ENCODE measurements around the gene FBXO27. TPM values are rescaled to one million over a fixed set of nuclear protein-coding genes. Genes with fewer than 3 reads are reported as not detected.

FBXO27 gene
- polyA plus RNA-seq, 3 donors: not detected

- Histone ChIP-seq H3K79me2 (ENCODE audit: insufficient read depth, low read length) (no peaks in the 10 kb centered on the region), H3K36me3 (replicated peaks in 1 of 2; ENCODE audit: control insufficient read depth in 1 of 2, insufficient read depth in 2 of 2, low read length in 2 of 2) (no peaks in the 10 kb centered on the region), H3K9me3 (replicated peaks in 1 of 2; ENCODE audit: control insufficient read depth in 1 of 2, insufficient read depth in 1 of 2, low read length in 2 of 2) (no peaks in the 10 kb centered on the region), H3K4me2 (replicated peaks; ENCODE audit: extremely low read depth, low read length, poor library complexity, severe bottlenecking) (no peak overlapping the region), H3K4me3 (replicated peaks in 1 of 3; ENCODE audit: low read depth in 2 of 3, low read length in 3 of 3) (no peak overlapping the region), H3K9ac (ENCODE audit: insufficient read depth, low read length, poor library complexity, severe bottlenecking) (no peak overlapping the region), H3K27ac (ENCODE audit: low read depth in 1 of 2, low read length in 2 of 2) (no peak overlapping the region), H3K4me1 (ENCODE audit: control insufficient read depth in 1 of 2, insufficient read depth in 2 of 2, low read length in 2 of 2) (no peaks in the 10 kb centered on the region), H3K27me3 (ENCODE audit: control insufficient read depth in 2 of 2, insufficient read depth in 2 of 2, low read length in 2 of 2) (no peaks in the 10 kb centered on the region), H2AFZ (ENCODE audit: insufficient read depth, low read depth, low read length, poor library complexity, severe bottlenecking) (no peak overlapping the region), H4K20me1 (ENCODE audit: insufficient read depth, low read length) (no peaks in the 10 kb centered on the region)
- intact Hi-C loops (cut with micrococcal nuclease): no loop called here
- Mint-ChIP-seq H3K9me3 (peaks cover 0 to 11% (median 0%) of the 10 kb centered on the region in 7 donors), H3K27ac (no peak overlapping the region), H3K36me3 (no peaks in the 10 kb centered on the region), H3K4me3 (no peak overlapping the region), H3K27me3 (ENCODE audit: low read depth in 3 of 3) (peaks cover under 1 to 7% (median 6%) of the 10 kb centered on the region in 3 donors), H3K4me1 (no peaks in the 10 kb centered on the region)
- no peak for TF ChIP-seq CTCF (IDR thresholded peaks at IDR 0.05)
- no peak for DNase-seq
These were observed 27.0 kb upstream of the FBXO27 start for GRCh38 chr19:39059302-39059701.

GRCh38 chr19:39057615-39058014 is 25.3 kb upstream of the FBXO27 start:
- Histone ChIP-seq H3K79me2 (ENCODE audit: insufficient read depth, low read length) (no peaks in the 10 kb centered on the region), H4K20me1 (ENCODE audit: insufficient read depth, low read length) (no peaks in the 10 kb centered on the region), H3K4me2 (replicated peaks; ENCODE audit: extremely low read depth, low read length, poor library complexity, severe bottlenecking) (no peak overlapping the region), H3K27me3 (ENCODE audit: control insufficient read depth in 2 of 2, insufficient read depth in 2 of 2, low read length in 2 of 2) (no peaks in the 10 kb centered on the region), H3K9me3 (replicated peaks in 1 of 2; ENCODE audit: control insufficient read depth in 1 of 2, insufficient read depth in 1 of 2, low read length in 2 of 2) (no peaks in the 10 kb centered on the region), H3K9ac (ENCODE audit: insufficient read depth, low read length, poor library complexity, severe bottlenecking) (no peak overlapping the region), H3K27ac (ENCODE audit: low read depth in 1 of 2, low read length in 2 of 2) (no peak overlapping the region), H3K36me3 (replicated peaks in 1 of 2; ENCODE audit: control insufficient read depth in 1 of 2, insufficient read depth in 2 of 2, low read length in 2 of 2) (no peaks in the 10 kb centered on the region), H3K4me1 (ENCODE audit: control insufficient read depth in 1 of 2, insufficient read depth in 2 of 2, low read length in 2 of 2) (no peaks in the 10 kb centered on the region), H2AFZ (ENCODE audit: insufficient read depth, low read depth, low read length, poor library complexity, severe bottlenecking) (no peak overlapping the region), H3K4me3 (replicated peaks in 1 of 3; ENCODE audit: low read depth in 2 of 3, low read length in 3 of 3) (no peak overlapping the region)
- intact Hi-C loops (cut with micrococcal nuclease): no loop called here
- DNase-seq: no peak
- Mint-ChIP-seq H3K27ac (no peak overlapping the region), H3K36me3 (no peaks in the 10 kb centered on the region), H3K4me3 (no peak overlapping the region), H3K27me3 (ENCODE audit: low read depth in 3 of 3) (peaks cover 0 to 8% (median 6%) of the 10 kb centered on the region in 3 donors), H3K4me1 (no peaks in the 10 kb centered on the region), H3K9me3 (peaks cover 0 to 11% (median 0%) of the 10 kb centered on the region in 7 donors)
- no peak for TF ChIP-seq CTCF (IDR thresholded peaks at IDR 0.05)
- 75% methylated on average over 3 of the region's 3 CpGs for WGBS (ENCODE audit: insufficient coverage)

All from CD14-positive monocyte (primary cell).